Activated naive CD4-positive, alpha-beta T cell treated with anti-CD3 and anti-CD28 coated beads, Interleukin-2, amount 10 ng/mL, durations not matched to agents 5 hours and 36 hours (primary cell): ENCODE results near the gene PLEK. TPM values are rescaled to one million over a fixed set of nuclear protein-coding genes. Genes with fewer than 3 reads are reported as not detected.

Source experiments
- total RNA-seq, 2 experiments: library from RNA; stranded (reverse); gene quantifications; one replicate each; pipeline ENCODE4 v1.2.3, GENCODE V29; 2021

The PLEK gene
- total RNA-seq, result 1 to 10 TPM; 1.4 to 1.9 TPM

GRCh38 chr2:68365087-68365486 is at the start of gene PLEK:
TSS of gene PLEK (plus strand) at chr2:68365282. CDS start at chr2:68365352, 70 bp downstream.

DNA sequence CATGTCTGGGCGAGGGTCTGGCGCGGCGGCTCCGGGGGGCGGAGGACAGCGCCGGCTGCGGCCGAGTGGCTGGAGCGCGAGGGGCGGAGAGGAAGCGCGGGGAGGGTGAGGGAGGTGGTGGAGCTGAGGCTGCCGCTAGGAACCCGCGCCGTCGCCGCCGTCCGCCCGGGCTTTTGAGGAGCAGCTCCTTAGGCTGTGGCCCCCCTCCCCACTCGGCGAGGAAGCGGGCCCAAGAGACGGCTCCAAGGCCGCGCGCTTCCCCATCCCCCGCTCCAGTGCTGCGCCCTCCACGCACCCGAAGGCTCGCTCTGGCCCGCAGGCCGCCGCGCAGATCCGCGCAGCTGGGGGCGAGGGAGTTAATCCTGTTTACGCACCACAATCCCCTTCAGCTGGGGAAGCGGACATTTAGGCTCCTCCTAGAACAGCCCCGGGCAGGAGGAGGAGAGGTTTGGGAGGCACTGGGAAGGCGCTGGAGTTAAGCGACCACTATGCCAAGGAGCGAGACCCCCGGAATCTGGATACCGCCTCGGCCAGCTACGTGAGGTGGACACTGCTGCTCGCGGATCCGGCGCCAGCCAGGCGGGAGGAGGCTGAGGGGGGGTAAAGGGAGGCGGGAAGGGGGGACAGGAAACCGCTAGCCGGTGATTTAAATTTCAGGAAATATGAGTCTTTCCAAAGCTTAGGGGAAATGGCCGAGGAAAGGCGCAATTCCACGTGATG is 45.5 kb upstream of the PLEK start, which contains the start of gene CNRIP1:
Gene CNRIP1 (minus strand): TSS at position 552 of the 720 bp plus-strand sequence. CDS start 549 bp downstream, at position 3.

Other genes starting within 250 kb of the PLEK start
- 1 to 10 TPM; 8.1 to 9.1 TPM for gene PNO1, start 207.4 kb upstream of the PLEK start, total RNA-seq
- gene PPP3R1, start 112.8 kb upstream of the PLEK start, total RNA-seq, result 10 to 100 TPM; 70.1 to 71.8 TPM
- not detected for gene CNRIP1, start 45.3 kb upstream of the PLEK start, total RNA-seq
- 1 to 10 TPM; 2.4 to 2.6 TPM for gene FBXO48, start 102.0 kb downstream of the PLEK start, total RNA-seq
- 1 to 10 TPM; 3.3 to 3.5 TPM for gene APLF, start 102.3 kb downstream of the PLEK start, total RNA-seq